ACC112 (cell line): Measurements from ENCODE around the gene DDX24.

ENCODE experiments used
- H2AFZ ChIP-seq: fragments of 200-600 bp; sonication (generic); one replicate; pipeline ENCODE4 v1.6.0; 2017; ENCODE audit warnings: antibody characterized with exemption, low read length; ENCODE audit not compliant: unreplicated experiment
- H3K27ac ChIP-seq: fragments of 200-600 bp; sonication (generic); 2 replicates; pipeline ENCODE4 v1.5.1; 2014; ENCODE audit warnings: low read depth, mild to moderate bottlenecking, antibody characterized with exemption, low read length, moderate library complexity
- H3K27me3 ChIP-seq: fragments of 200-600 bp; sonication (generic); 2 replicates; pipeline ENCODE4 v1.6.1; 2014; ENCODE audit warnings: mild to moderate bottlenecking, antibody characterized with exemption, low read length, moderate library complexity, mixed read lengths; ENCODE audit not compliant: insufficient read depth
- H3K36me3 ChIP-seq: fragments of 200-600 bp; sonication (generic); 2 replicates; pipeline ENCODE4 v1.6.1; 2016; ENCODE audit warnings: mild to moderate bottlenecking, antibody characterized with exemption, low read length, moderate library complexity, mixed read lengths; ENCODE audit not compliant: insufficient read depth
- H3K4me1 ChIP-seq: fragments of 200-600 bp; sonication (generic); one replicate; pipeline ENCODE4 v1.6.1; 2016; ENCODE audit warnings: low read length, mixed read lengths; ENCODE audit not compliant: insufficient read depth, unreplicated experiment, control insufficient read depth
- H3K4me3 ChIP-seq: fragments of 200-600 bp; sonication (generic); 2 replicates; pipeline ENCODE4 v1.5.1; 2014; ENCODE audit warnings: mild to moderate bottlenecking, low read depth, low read length
- H3K79me2 ChIP-seq: fragments of 200-600 bp; sonication (generic); one replicate; pipeline ENCODE4 v1.6.0; 2016; ENCODE audit warnings: low read length; ENCODE audit not compliant: control insufficient read depth, unreplicated experiment, insufficient read depth

DDX24 gene

DNA sequence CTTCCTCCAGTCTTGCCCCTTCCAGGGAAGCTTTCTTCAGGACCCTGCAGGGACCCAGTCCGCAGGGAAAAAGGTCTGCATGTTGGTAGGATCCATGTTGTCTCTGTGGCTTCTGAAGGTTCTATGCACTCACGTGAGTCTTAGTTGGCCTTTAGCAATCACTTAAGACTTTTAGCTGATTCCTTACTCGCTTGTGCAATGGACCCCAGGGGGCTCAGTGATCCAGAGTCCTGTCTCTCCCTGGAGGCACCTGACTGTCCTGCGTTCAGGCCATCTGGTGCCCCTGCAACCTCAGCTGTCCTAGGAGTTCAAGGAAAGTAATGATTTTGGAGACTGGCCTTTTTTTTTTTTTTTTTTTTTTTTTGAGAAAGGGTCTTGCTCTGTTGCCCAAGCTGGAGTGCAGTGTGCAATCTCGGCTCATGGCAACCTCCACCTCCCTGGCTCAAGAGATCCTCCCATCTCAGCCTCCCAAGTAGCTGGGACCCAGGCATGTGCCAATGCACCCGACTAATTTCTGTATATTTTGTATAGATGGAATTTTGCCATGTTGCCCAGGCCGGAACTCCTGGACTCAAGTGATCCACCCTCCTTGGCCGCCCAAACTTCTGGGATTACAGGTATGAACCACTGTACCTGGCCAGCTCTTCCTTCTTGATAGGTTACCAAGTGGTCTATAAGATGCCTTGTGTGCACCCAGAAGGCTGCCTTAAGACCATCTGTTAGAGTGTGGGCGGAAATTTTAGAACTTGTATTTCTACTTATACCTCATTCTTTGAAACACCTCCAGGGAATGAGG lies 43.8 kb upstream of the DDX24 start:
- peaks cover 3% of the 10 kb centered on the region; the same call in 1 of the 2 replicates for H3K36me3 ChIP-seq
- H3K4me1 ChIP-seq: peaks cover 25% of the 10 kb centered on the region
- H3K27ac ChIP-seq: no peak overlapping the region
- H3K27me3 ChIP-seq: no peaks in the 10 kb centered on the region
- no peak overlapping the region for H2AFZ ChIP-seq
- no peak overlapping the region for H3K4me3 ChIP-seq
- peaks cover 4% of the 10 kb centered on the region for H3K79me2 ChIP-seq

DNA sequence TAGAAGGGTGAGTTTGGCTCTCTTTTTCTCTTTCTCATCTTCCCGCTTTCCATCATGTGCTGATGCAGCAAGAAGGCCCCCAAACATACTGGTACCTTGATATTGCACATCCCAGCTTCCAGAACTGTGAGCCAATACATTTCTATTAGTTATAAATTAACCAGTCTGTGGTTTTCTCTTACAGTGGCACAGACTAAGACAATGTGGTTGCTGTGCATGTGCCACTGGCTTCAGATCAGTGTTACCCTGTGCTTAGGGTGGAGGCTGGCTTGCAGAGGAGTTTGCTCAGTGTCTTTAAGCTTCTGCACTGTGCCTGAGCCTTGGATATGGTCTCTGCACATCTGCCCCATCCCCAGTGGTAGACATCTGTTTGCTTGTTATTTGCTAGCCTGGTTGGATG lies 42.9 kb upstream of the DDX24 start:
- no peak overlapping the region for H3K27ac ChIP-seq
- no peak overlapping the region for H3K4me3 ChIP-seq
- no peak overlapping the region for H2AFZ ChIP-seq
- peaks cover 4% of the 10 kb centered on the region for H3K79me2 ChIP-seq
- H3K27me3 ChIP-seq: no peaks in the 10 kb centered on the region
- peaks cover 3% of the 10 kb centered on the region; the same call in 1 of the 2 replicates for H3K36me3 ChIP-seq
- peaks cover 25% of the 10 kb centered on the region for H3K4me1 ChIP-seq

DNA sequence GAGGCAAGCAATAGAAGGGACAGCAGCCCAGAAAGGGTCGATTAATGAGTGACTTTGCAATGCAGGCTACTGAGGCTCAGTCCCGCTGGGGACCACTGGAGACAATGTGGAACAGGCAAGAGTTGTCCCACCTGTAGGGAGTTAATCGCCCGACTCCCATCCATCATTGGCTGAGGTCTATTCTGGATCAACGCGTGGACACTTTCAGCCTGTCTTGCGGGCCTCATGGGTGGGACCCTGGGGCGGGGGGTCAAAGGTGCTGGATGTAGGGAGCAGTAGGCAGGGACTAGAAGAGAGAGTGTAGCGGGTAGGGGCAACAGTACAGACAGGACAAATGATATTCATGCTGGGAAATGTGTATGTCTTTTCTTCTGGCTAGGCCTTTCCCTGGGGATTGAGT lies 42.3 kb upstream of the DDX24 start:
- H3K27me3 ChIP-seq: no peaks in the 10 kb centered on the region
- no peak overlapping the region for H3K4me3 ChIP-seq
- peaks cover 3% of the 10 kb centered on the region; the same call in 1 of the 2 replicates for H3K36me3 ChIP-seq
- peaks cover 21% of the 10 kb centered on the region for H3K4me1 ChIP-seq
- H2AFZ ChIP-seq: no peak overlapping the region
- H3K79me2 ChIP-seq: no peaks in the 10 kb centered on the region
- no peak overlapping the region for H3K27ac ChIP-seq

DNA sequence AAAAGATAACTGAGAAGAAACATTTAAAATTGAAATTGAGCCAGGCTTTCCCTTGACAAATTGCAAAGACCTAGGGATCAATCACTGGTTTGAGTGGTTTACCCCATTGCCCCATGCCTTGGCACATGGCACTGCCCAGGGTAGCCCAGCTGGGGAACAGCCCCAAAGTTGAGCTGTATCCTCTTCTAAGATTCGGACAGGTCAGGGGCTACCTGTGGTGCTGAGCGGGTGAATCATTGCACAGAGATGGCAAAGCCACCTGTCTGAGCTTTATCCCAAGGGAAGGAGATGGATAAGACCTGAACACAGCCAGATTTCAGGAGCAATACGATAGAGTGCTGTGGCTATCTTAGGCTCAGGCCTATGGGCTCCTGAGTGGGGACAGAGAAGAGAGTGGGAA lies 41.4 kb upstream of the DDX24 start:
- Histone ChIP-seq H3K4me1 (peaks cover 18% of the 10 kb centered on the region), H3K36me3 (peaks cover 3% of the 10 kb centered on the region; the same call in 1 of the 2 replicates), H3K27ac (no peak overlapping the region), H3K79me2 (no peaks in the 10 kb centered on the region), H3K27me3 (no peaks in the 10 kb centered on the region), H3K4me3 (no peak overlapping the region), H2AFZ (no peak overlapping the region)

DNA sequence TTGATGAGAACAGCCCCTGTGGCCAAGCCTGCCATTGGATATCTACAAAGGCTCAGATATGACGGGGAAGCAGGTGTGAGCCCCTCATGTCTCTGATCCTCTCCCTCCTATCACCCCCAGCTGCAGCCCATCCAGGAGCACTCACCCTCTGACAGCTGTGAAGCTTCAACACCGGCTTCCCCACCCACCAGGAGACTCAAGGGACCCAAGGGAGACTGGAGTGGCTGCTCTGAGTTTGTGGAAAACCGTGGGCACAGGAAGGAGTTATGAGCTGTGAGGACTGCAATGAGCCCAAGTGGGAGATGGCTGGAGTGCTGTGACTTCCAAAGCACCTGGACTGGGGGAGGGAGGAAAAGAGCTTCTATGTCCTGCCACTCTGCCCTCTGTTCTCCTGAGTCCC lies 40.5 kb upstream of the DDX24 start:
- H3K27ac ChIP-seq: peak overlapping the region; percentile 46; the same call in 1 of the 2 replicates

DNA sequence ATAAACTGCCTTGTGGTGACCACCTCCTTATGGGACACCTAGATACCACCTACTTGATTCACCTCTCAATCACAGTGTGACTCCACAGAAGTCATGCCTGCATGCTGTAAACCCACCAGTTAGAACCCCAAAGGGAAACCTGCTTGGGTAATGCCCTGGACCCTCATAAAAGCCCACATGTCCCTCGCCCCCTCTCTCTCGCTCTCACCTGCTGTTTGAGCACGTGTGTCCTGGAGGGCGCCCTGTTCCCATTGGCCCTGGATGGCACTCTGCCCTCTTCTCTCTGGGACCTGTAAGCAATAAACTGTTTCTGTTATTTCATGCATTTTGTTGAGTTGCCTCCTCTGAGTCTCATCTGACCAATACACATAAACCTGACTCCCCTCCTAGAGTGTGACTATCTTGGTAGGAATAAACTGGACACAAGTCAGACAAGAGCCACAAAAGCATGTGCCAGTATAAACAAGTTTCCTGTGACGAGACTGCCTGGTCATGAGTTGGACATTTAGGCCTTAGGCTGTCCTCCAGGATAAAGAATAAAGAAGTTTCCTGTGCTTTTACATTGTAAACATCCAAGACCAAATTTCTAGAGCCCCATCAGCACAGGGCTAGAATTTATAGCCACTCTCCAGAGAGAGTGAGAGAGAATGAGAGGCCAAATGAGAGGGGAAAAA lies 39.8 kb upstream of the DDX24 start:
- Histone ChIP-seq H3K4me3 (no peak overlapping the region), H3K27me3 (no peaks in the 10 kb centered on the region), H3K79me2 (no peaks in the 10 kb centered on the region), H3K36me3 (peaks cover 3% of the 10 kb centered on the region; the same call in 1 of the 2 replicates), H3K27ac (peak overlapping the region; percentile 46), H2AFZ (no peak overlapping the region), H3K4me1 (peaks cover 18% of the 10 kb centered on the region)

More for the DNA sequence above, 40.5 kb upstream of the DDX24 start:
- H3K36me3 ChIP-seq: peaks cover 3% of the 10 kb centered on the region; the same call in 1 of the 2 replicates
- no peak overlapping the region for H2AFZ ChIP-seq
- H3K27me3 ChIP-seq: no peaks in the 10 kb centered on the region
- peaks cover 18% of the 10 kb centered on the region for H3K4me1 ChIP-seq
- H3K79me2 ChIP-seq: no peaks in the 10 kb centered on the region
- no peak overlapping the region for H3K4me3 ChIP-seq

DNA sequence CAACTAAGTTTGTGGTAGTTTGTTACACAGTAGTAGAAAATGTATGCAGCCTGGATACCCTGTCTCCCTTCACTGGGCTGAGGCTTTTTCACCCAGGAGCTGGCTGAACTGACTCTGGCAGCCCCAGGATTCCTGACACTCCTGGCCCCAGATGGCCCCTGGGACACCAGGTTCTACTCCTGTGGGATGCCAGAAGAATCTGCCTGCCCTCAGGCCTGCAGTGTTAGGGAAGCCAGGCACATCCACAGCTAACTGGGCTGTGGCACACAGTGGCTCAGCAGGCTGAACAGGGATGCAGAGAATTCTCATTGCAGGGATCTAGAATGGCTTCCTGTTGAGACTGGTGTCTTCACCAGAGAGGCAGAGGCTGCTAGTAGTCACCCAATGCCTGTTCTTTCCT lies 38.1 kb upstream of the DDX24 start:
- H3K79me2 ChIP-seq: no peaks in the 10 kb centered on the region
- H3K4me3 ChIP-seq: no peak overlapping the region
- no peaks in the 10 kb centered on the region for H3K27me3 ChIP-seq
- H3K27ac ChIP-seq: no peak overlapping the region
- peaks cover 3% of the 10 kb centered on the region; the same call in 1 of the 2 replicates for H3K36me3 ChIP-seq
- peaks cover 29% of the 10 kb centered on the region for H3K4me1 ChIP-seq
- no peak overlapping the region for H2AFZ ChIP-seq

DNA sequence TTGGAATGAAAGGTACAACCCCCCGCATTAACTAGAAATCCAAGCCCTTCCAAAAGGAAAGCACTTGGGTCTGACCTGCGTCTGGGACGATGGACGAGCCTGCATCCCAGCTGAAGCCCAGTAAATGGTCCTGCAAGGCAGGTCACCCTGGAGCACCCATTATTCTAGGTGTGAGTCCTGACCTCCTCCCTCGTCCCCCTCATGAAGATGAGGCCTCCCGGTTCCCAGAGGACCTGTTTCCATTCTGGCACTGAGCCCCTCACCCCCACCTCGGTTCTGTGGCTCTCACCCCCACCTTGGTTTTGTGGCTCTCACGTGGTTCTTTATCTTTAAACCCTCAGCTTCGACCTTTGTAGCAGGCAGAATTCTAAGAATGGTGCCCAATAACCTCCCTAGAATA lies 36.9 kb upstream of the DDX24 start:
- no peak overlapping the region for H3K4me3 ChIP-seq
- H3K4me1 ChIP-seq: peaks cover 38% of the 10 kb centered on the region
- H3K27me3 ChIP-seq: no peaks in the 10 kb centered on the region
- H3K36me3 ChIP-seq: peaks cover 3% of the 10 kb centered on the region; the same call in 1 of the 2 replicates
- H3K79me2 ChIP-seq: peaks cover under 1% of the 10 kb centered on the region
- no peak overlapping the region for H2AFZ ChIP-seq
- H3K27ac ChIP-seq: no peak overlapping the region

DNA sequence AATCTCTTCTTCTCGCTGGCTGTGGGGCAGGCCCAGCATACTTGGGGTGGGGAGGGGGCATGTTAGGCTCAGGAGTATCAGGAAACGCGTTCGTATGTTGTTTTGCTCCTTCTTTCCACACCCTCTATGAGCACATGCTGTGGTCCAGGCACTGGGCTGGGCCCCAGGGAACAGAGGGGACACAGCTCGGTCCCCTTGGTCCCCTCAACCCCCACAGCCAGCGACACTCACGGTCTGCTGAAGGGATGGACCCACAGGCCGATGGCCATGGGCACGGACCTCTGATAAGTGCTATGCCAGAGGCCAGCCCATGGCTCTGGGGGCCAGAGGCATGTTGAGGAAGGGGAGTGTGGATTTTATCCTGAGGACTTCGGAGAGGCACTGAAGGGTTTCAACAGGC lies 35.7 kb upstream of the DDX24 start:
- H3K79me2 ChIP-seq: peaks cover 12% of the 10 kb centered on the region
- H3K36me3 ChIP-seq: peaks cover 3% of the 10 kb centered on the region; the same call in 1 of the 2 replicates
- H3K4me1 ChIP-seq: peaks cover 42% of the 10 kb centered on the region
- H3K27ac ChIP-seq: no peak overlapping the region
- H3K4me3 ChIP-seq: no peak overlapping the region
- H3K27me3 ChIP-seq: no peaks in the 10 kb centered on the region
- no peak overlapping the region for H2AFZ ChIP-seq

DNA sequence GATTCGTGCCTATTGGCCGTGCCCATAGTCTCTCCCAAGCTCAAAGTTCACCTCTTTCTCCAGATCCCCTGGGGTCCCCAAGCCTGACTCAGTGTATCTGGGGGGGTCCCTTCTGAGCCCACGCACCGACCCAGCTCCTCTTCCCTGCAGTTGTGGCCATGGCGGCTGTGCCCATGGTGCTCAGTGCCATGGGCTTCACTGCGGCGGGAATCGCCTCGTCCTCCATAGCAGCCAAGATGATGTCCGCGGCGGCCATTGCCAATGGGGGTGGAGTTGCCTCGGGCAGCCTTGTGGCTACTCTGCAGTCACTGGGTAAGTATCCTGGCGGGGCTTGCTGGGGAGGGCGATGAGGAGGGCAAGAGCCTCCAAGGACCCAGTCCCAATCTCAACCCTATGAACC lies 34.6 kb upstream of the DDX24 start:
- Histone ChIP-seq H3K27ac (no peak overlapping the region), H2AFZ (no peak overlapping the region), H3K4me1 (peaks cover 35% of the 10 kb centered on the region), H3K36me3 (peaks cover 3% of the 10 kb centered on the region; the same call in 1 of the 2 replicates), H3K27me3 (no peaks in the 10 kb centered on the region), H3K79me2 (peaks cover 23% of the 10 kb centered on the region), H3K4me3 (no peak overlapping the region)
